ENCODE data around the gene HBA2.
"Not testable (repeated sequence)": the region's sequence is repeated elsewhere in the genome, so short reads cannot be mapped to it uniquely, and the experiment has no call there.

The HBA2 gene

DNA sequence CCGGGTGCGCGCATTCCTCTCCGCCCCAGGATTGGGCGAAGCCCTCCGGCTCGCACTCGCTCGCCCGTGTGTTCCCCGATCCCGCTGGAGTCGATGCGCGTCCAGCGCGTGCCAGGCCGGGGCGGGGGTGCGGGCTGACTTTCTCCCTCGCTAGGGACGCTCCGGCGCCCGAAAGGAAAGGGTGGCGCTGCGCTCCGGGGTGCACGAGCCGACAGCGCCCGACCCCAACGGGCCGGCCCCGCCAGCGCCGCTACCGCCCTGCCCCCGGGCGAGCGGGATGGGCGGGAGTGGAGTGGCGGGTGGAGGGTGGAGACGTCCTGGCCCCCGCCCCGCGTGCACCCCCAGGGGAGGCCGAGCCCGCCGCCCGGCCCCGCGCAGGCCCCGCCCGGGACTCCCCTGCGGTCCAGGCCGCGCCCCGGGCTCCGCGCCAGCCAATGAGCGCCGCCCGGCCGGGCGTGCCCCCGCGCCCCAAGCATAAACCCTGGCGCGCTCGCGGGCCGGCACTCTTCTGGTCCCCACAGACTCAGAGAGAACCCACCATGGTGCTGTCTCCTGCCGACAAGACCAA, at the start of gene HBA2:
Gene HBA2, plus strand, starts transcription at position 503 of the 568 bp plus-strand sequence. Its CDS starts 37 bp downstream, at position 540.
- not testable (repeated sequence) for DNase-seq (ENCODE audit: low spot score); FAIRE-seq

DNA sequence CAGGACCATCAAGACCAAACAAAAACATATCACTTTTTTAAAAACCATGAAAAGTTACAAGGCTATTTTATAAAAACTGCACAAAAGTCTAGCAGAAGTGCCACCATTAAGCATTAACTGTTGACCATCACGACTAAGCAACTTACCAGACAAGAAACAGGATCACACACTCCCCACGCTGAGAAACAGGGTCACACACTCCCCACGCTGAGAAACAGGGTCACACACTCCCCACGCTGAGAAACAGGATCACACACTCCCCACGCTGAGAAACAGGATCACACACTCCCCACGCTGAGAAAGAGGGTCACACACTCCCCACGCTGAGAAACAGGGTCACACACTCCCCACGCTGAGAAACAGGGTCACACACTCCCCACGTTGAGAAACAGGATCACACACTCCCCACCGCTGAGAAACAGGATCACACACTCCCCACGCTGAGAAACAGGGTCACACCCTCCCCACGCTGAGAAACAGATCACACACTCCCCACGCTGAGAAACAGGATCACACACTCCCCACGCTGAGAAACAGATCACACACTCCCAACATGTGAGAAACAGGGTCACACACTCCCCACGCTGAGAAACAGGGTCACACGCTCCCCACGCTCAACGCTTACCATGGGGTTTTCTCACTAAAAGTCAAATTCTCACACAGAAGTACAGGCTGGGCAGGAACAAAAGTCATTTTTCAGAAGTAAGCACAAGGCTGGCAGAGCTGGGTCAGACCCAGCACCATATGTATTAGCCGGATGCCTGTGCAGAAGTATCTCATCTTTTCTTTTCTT, 48.9 kb upstream of the HBA2 start:
- not testable (repeated sequence) for DNase-seq (ENCODE audit: low spot score); FAIRE-seq

- DNase-seq (ENCODE audit: low spot score): no peak
- no peak for FAIRE-seq
Measured at GRCh38 chr16:125011-125410, 47.7 kb upstream of the HBA2 start.

- DNase-seq (ENCODE audit: low spot score) (no peak), FAIRE-seq (no peak)
Measured at GRCh38 chr16:129075-129474, 43.6 kb upstream of the HBA2 start.

DNA sequence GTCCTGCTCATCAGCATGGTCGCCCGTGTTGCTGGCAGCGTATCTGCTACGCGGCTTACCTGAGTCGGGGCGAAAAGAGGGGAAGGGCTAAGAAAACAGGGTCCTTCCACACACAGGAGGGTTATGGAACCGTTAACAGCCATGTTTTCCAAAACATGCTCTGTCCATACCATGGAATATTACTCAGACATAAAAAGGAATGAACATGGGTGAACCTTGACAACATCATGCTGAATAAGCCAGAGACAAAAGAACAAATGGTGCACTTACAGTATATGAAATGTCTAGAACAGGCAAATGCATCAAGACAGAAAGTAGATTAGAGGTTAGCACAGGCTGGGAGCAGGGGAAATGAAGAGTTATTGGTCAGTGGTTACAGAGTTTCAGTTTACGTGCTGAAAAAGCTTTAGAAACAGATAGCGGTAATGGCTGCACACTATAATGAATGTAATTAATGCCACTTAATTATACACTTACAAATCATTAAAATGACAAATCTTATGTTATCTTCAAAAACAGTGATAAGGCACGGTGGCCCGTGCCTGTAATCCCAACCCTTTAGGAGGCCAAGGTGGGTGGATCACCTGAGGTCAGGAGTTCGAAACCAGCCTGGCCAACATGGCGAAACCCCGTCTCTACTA, 42.0 kb upstream of the HBA2 start:
- no peak for FAIRE-seq
- DNase-seq (ENCODE audit: low spot score): no peak

DNA sequence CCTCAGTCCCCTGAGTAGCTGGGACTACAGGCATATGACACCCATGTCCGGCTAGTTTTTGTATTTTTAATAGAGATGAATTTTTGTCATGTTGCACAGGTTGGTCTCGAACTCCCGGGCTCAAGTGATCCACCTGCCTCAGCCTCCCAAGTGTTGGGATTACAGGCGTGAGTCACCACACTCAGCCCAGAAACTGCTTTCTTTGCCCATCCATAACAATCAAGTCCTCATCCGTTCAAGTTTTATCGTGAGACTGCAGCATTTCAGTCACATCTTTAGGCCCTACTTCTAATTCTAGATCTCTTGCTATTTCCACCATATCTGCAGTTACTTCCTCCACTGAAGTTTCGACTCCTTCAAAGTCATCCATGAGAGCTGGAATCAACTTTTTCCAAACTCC, 40.6 kb upstream of the HBA2 start:
- FAIRE-seq (no peak), DNase-seq (ENCODE audit: low spot score) (no peak)

DNA sequence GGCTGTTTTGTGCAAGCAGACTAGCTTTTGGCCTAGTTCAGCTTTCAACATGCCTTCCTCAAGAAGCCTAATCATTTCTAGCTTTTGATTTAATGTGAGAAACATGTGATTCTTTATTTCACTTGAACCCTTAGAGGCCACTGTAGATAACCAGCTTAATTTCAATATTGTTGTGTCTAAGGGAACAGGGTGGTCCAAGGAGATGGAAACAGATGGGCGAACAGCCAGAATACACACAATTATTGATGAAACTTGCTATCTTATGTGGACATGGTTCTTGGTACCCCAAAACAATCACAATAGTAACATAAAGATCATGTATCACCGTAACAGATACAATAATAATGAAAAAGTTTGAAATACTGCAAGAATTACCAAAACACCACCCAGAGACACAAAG, 39.0 kb upstream of the HBA2 start:
- no peak for DNase-seq (ENCODE audit: low spot score)
- FAIRE-seq: no peak

DNA sequence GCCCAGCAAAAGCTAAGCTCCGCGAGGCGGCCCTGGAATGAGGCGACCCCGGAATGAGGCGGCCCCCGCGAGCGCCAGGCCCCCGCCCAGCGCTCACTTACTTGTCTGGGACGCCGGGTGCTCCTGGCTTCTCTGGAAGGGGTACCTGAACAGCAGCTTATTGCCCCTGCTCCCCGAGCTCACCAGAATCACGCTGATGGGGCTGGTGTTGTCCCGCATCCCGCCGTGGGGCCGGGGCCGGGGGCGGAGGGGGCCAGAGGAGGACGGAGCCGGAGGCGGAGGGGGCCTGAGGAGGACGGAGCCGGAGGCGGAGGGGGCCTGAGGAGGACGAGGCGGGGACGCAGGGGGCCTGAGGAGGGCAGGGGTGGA, 34.6 kb upstream of the HBA2 start:
- FAIRE-seq (no peak), DNase-seq (ENCODE audit: low spot score) (peak; percentile 30)

- DNase-seq (ENCODE audit: low spot score): no peak
- FAIRE-seq: no peak
Measured at GRCh38 chr16:140175-140857, 32.4 kb upstream of the HBA2 start.

GRCh38 chr16:142405-142967, 30.2 kb upstream of the HBA2 start:
- no peak for FAIRE-seq
- no peak for DNase-seq (ENCODE audit: low spot score)

- FAIRE-seq (no peak), DNase-seq (ENCODE audit: low spot score) (no peak)
Measured at GRCh38 chr16:143047-143446, 29.6 kb upstream of the HBA2 start.

DNA sequence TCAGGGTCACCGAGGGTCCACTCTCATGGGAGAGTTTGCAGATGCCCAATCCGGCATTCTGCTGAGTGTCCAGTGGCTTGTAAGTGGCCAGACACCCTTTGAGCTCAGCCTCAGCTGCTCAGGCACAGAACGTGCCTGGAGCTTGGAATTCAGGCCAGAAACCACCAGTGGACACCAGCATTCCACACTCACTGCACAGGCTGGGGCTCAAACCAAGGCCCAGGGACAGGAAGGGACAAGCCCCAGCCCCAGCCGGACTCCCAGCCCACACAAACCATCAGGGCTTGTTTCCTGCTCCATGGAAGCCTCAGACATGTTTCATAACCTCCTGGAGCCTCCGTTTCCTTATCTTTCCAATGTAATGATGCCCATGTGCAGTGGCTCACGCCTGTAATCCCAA, 29.2 kb upstream of the HBA2 start:
- FAIRE-seq: no peak
- no peak for DNase-seq (ENCODE audit: low spot score)

DNA sequence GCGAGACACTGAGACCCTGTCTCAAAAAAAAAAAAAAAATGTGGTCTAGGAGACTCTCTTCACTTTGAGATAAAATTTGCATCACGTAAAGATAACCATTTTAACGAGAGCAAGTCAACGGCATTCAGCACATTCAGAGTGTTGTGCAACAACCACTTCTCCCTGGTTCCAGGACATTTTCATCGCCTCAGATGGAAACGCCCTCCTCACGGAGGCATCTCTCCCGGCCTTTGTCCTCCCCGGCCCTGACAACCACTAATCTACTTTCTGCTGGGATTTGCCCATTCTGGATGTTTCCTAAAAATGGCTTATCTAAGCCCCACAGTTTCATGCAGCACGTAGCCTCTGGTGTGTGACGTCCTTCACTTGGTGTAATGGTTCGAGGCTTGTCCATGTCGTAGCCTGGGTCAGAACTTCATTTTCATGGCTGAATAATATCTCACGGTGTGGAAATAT, 27.9 kb upstream of the HBA2 start:
- FAIRE-seq: no peak
- no peak for DNase-seq (ENCODE audit: low spot score)

- no peak for DNase-seq (ENCODE audit: low spot score)
- no peak for FAIRE-seq
Measured at GRCh38 chr16:146646-147045, 26.0 kb upstream of the HBA2 start.

- DNase-seq (ENCODE audit: low spot score): no peak
- FAIRE-seq: no peak
Measured at GRCh38 chr16:149024-149660, 23.5 kb upstream of the HBA2 start.

- DNase-seq (ENCODE audit: low spot score) (no peak), FAIRE-seq (no peak)
Measured at GRCh38 chr16:152141-153128, 20.2 kb upstream of the HBA2 start, which contains the start of gene HBZ. TSS of gene HBZ (plus strand) at chr16:152644. CDS start at chr16:152910, 266 bp downstream.

- FAIRE-seq: not testable (repeated sequence)
Measured at GRCh38 chr16:153129-153521, 19.6 kb upstream of the HBA2 start.

GRCh38 chr16:153550-154216, 19.0 kb upstream of the HBA2 start:
- FAIRE-seq: peak; percentile 62
- DNase-seq (ENCODE audit: low spot score): not testable (repeated sequence)

More at GRCh38 chr16:153129-153521, 19.6 kb upstream of the HBA2 start:
- DNase-seq (ENCODE audit: low spot score): not testable (repeated sequence)
